GM12878 (cell line): ENCODE results near the gene KLHL36. TPM values are rescaled to one million over a fixed set of nuclear protein-coding genes. Genes with fewer than 3 reads are reported as not detected.

Experiments used
- BRCA1 ChIP-seq: IDR thresholded peaks from 2 replicates; pipeline ENCODE4 v1.6.1; 2011; ENCODE audit warnings: low read depth, low read length, improper control_type of control experiment
- E4F1 ChIP-seq: fragments of 450-650 bp; IDR thresholded peaks from 2 replicates; pipeline ENCODE4 v1.6.1; 2018; ENCODE audit warnings: borderline replicate concordance, mild to moderate bottlenecking; ENCODE audit not compliant: partially characterized antibody
- KAT2A ChIP-seq: conservative IDR thresholded peaks from 2 replicates; pipeline ENCODE4 v1.6.1; 2011; ENCODE audit warnings: low read depth, low read length; ENCODE audit not compliant: control insufficient read depth
- KLF5 ChIP-seq: fragments of 450-650 bp; IDR thresholded peaks from 2 replicates; pipeline ENCODE4 v1.6.1; 2014; ENCODE audit warnings: mild to moderate bottlenecking; ENCODE audit not compliant: partially characterized antibody
- MXI1 ChIP-seq: fragments of 150-350 bp; IDR thresholded peaks from 2 replicates; pipeline ENCODE4 v1.6.1; 2011; ENCODE audit warnings: low read depth, mild to moderate bottlenecking, inconsistent platforms, low read length, improper control_type of control experiment
- NFYB ChIP-seq: IDR thresholded peaks from 2 replicates; pipeline ENCODE4 v1.6.1; 2011; ENCODE audit warnings: low read depth, mild to moderate bottlenecking, low read length, improper control_type of control experiment, moderate library complexity; ENCODE audit not compliant: insufficient read depth
- SKIL ChIP-seq: fragments of 450-650 bp; IDR thresholded peaks from 2 replicates; pipeline ENCODE4 v1.6.1; 2017; ENCODE audit warnings: mild to moderate bottlenecking, low read depth, inconsistent platforms; ENCODE audit not compliant: poor library complexity, severe bottlenecking
- SMAD5 ChIP-seq: IDR thresholded peaks from 2 replicates; pipeline ENCODE4 v1.6.1; 2016; ENCODE audit warnings: antibody characterized with exemption, low read depth
- TARDBP ChIP-seq: IDR thresholded peaks from 2 replicates; pipeline ENCODE4 v1.6.1; 2016; ENCODE audit warnings: borderline replicate concordance
- TCF12 ChIP-seq: IDR thresholded peaks from 2 replicates; pipeline ENCODE4 v1.6.1; 2011; ENCODE audit warnings: low read depth, mild to moderate bottlenecking, low read length
- ZNF384 ChIP-seq: IDR thresholded peaks from 2 replicates; pipeline ENCODE4 v1.6.1; 2012; ENCODE audit warnings: low read depth, mild to moderate bottlenecking, low read length, improper control_type of control experiment, borderline replicate concordance
- ZNF687 ChIP-seq: fragments of 450-650 bp; IDR thresholded peaks from 2 replicates; pipeline ENCODE4 v1.6.1; 2017; ENCODE audit warnings: mild to moderate bottlenecking, moderate library complexity
- polyA plus RNA-seq, 11 experiments: library from polyadenylated mRNA; depleted of rRNA in 4 of 11; unstranded in 6 of 11; stranded (reverse) in 5 of 11; fragments of >200 nt; fragmentation: Nextera tagmentation in 4 of 11; fragmentation: Illumina TruSeq in 1 of 11; extraction: Ambion mirVana in 4 of 11; extraction: Trizol in 1 of 11; gene quantifications; 1 replicate in 1 of 11; 2 replicates in 10 of 11; pipeline versions ENCODE4 v1.2.1 to v1.2.3, GENCODE V29; 2011 to 2016; ENCODE audit warnings: inconsistent platforms in 2 of 11, missing spikeins in 2 of 11, low read depth in 1 of 11
- total RNA-seq, 4 experiments: library from RNA; depleted of rRNA in 3 of 4; stranded (reverse); fragments of >200 nt in 3 of 4; fragmentation: Illumina TruSeq in 1 of 4; extraction: Trizol in 1 of 4; gene quantifications; 2 replicates each; pipeline versions ENCODE4 v1.2.1 to v1.2.3, GENCODE V29; 2013 to 2021

KLHL36 gene
- total and polyA plus RNA-seq, 10 of the 15 experiments (the other 5 are each of a cell fraction or from before 2014, with no cell fraction given), result 2.6 to 45.3 (median 16.8) TPM

GRCh38 chr16:84677017-84677803 lies 28.9 kb downstream of the KLHL36 start (continued):
- TF ChIP-seq NFYB (no peak), ZNF384 (no peak), ZNF687 (no peak), KLF5 (no peak), TCF12 (no peak), TARDBP (no peak), KAT2A (no peak), E4F1 (no peak), BRCA1 (no peak), MXI1 (no peak), SMAD5 (no peak), SKIL (no peak)
